HCT116 (cell line): ENCODE data around the gene FAM81A.

Experiments
- CEBPB ChIP-seq: IDR thresholded peaks from 2 replicates; pipeline ENCODE4 v1.6.1; 2012; ENCODE audit warnings: low read depth
- CTCF ChIP-seq, 3 experiments: fragments of 200-600 bp in 1 of 3; sonication (generic) in 1 of 3; IDR thresholded peaks in 2 of 3; conservative IDR thresholded peaks in 1 of 3; 2 replicates each; pipeline ENCODE4 v1.5.1; 2012 to 2017; ENCODE audit warnings: low read depth in 2 of 3, low read length in 2 of 3, antibody characterized with exemption in 1 of 3, borderline replicate concordance in 1 of 3, control low read depth in 1 of 3, mild to moderate bottlenecking in 1 of 3, mixed read lengths in 1 of 3, mixed run types in 1 of 3, moderate library complexity in 1 of 3; ENCODE audit not compliant: insufficient read depth in 1 of 3
- EZH2 ChIP-seq: fragments of 200-600 bp; sonication (generic); IDR thresholded peaks from 2 replicates; pipeline ENCODE4 v1.6.1; 2017; ENCODE audit warnings: antibody characterized with exemption, mixed run types
- EZH2phosphoT487 ChIP-seq: fragments of 200-600 bp; IDR thresholded peaks from 2 replicates; pipeline ENCODE4 v1.6.1; 2018; ENCODE audit warnings: antibody characterized with exemption, borderline replicate concordance
- JUND ChIP-seq: IDR thresholded peaks from 2 replicates; pipeline ENCODE4 v1.6.1; 2012
- MAX ChIP-seq: IDR thresholded peaks from 2 replicates; pipeline ENCODE4 v1.6.1; 2012
- POLR2A ChIP-seq: IDR thresholded peaks from 2 replicates; pipeline ENCODE4 v1.7.0; 2011; ENCODE audit warnings: borderline replicate concordance; ENCODE audit not compliant: insufficient read depth, insufficient read length; ENCODE audit errors: extremely low read depth
- POLR2AphosphoS5 ChIP-seq: IDR thresholded peaks from 2 replicates; pipeline ENCODE4 v1.6.1; 2011; ENCODE audit warnings: mild to moderate bottlenecking, low read depth, low read length, moderate library complexity
- RAD21 ChIP-seq: IDR thresholded peaks from 2 replicates; pipeline ENCODE4 v1.6.1; 2012; ENCODE audit warnings: low read depth, mild to moderate bottlenecking
- SIN3A ChIP-seq: IDR thresholded peaks from 2 replicates; pipeline ENCODE4 v1.6.1; 2012; ENCODE audit warnings: low read depth
- TCF7L2 ChIP-seq: IDR thresholded peaks from 2 replicates; pipeline ENCODE4 v1.7.0; 2011; ENCODE audit warnings: borderline replicate concordance, inconsistent platforms; ENCODE audit not compliant: insufficient read depth, insufficient read length; ENCODE audit errors: extremely low read depth
- YY1 ChIP-seq: IDR thresholded peaks from 2 replicates; pipeline ENCODE4 v1.6.1; 2011; ENCODE audit warnings: low read length, low read depth, moderate library complexity, mild to moderate bottlenecking; ENCODE audit not compliant: insufficient replicate concordance; ENCODE audit errors: extremely low read depth
- ZNF274 ChIP-seq: fragments of 200-500 bp; sonication (Bioruptor generic); IDR thresholded peaks from 2 replicates; pipeline ENCODE4 v1.6.1; 2014; ENCODE audit warnings: mild to moderate bottlenecking, low read depth, low read length, inconsistent platforms
- TF ChIP-seq, protein P1 (sequence below): IDR thresholded peaks from 2 replicates; pipeline ENCODE4 v1.6.1; 2012; ENCODE audit warnings: low read depth

GRCh38 chr15:59550530-59550929, 112.5 kb downstream of the FAM81A start:
- TF ChIP-seq CEBPB (no peak), CTCF (IDR thresholded peaks at IDR 0.05 in 2 of 3, conservative IDR thresholded peaks at IDR 0.05 in 1 of 3; ENCODE audit: borderline replicate concordance in 1 of 3, insufficient read depth in 1 of 3, low read depth in 2 of 3, low read length in 2 of 3) (no peak), ZNF274 (no peak), POLR2A (no peak), POLR2AphosphoS5 (no peak), RAD21 (no peak), JUND (no peak), MAX (no peak), SIN3A (no peak), EZH2phosphoT487 (no peak), YY1 (no peak), TCF7L2 (no peak), EZH2 (no peak)
- TF ChIP-seq, protein P1, sequence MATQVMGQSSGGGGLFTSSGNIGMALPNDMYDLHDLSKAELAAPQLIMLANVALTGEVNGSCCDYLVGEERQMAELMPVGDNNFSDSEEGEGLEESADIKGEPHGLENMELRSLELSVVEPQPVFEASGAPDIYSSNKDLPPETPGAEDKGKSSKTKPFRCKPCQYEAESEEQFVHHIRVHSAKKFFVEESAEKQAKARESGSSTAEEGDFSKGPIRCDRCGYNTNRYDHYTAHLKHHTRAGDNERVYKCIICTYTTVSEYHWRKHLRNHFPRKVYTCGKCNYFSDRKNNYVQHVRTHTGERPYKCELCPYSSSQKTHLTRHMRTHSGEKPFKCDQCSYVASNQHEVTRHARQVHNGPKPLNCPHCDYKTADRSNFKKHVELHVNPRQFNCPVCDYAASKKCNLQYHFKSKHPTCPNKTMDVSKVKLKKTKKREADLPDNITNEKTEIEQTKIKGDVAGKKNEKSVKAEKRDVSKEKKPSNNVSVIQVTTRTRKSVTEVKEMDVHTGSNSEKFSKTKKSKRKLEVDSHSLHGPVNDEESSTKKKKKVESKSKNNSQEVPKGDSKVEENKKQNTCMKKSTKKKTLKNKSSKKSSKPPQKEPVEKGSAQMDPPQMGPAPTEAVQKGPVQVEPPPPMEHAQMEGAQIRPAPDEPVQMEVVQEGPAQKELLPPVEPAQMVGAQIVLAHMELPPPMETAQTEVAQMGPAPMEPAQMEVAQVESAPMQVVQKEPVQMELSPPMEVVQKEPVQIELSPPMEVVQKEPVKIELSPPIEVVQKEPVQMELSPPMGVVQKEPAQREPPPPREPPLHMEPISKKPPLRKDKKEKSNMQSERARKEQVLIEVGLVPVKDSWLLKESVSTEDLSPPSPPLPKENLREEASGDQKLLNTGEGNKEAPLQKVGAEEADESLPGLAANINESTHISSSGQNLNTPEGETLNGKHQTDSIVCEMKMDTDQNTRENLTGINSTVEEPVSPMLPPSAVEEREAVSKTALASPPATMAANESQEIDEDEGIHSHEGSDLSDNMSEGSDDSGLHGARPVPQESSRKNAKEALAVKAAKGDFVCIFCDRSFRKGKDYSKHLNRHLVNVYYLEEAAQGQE, result no peak
